ENCODE data around the gene RPS28.

DNA sequence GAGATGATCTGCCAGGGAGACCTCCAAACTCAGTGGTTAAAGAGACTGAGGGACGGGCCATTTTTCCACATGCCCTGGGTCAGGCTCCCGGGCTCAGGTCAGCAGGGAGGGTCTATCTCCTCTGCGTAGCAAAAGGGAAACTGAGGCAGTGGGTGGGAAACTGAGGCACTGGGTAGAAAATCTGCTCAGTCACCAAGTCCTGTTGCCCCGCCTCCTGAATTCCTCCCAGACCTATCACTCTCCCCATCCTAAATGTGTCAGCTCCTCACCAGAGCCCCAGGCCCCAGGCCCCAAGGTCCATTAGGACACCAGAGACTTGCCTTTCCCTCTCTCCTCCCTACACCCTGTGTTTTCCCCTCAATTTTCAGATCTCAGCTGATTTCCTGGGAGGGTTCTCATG lies 15.5 kb upstream of the RPS28 start:
- no peak for TF ChIP-seq ZFX (IDR thresholded peaks at IDR 0.05)
- TF ChIP-seq, protein P1, sequence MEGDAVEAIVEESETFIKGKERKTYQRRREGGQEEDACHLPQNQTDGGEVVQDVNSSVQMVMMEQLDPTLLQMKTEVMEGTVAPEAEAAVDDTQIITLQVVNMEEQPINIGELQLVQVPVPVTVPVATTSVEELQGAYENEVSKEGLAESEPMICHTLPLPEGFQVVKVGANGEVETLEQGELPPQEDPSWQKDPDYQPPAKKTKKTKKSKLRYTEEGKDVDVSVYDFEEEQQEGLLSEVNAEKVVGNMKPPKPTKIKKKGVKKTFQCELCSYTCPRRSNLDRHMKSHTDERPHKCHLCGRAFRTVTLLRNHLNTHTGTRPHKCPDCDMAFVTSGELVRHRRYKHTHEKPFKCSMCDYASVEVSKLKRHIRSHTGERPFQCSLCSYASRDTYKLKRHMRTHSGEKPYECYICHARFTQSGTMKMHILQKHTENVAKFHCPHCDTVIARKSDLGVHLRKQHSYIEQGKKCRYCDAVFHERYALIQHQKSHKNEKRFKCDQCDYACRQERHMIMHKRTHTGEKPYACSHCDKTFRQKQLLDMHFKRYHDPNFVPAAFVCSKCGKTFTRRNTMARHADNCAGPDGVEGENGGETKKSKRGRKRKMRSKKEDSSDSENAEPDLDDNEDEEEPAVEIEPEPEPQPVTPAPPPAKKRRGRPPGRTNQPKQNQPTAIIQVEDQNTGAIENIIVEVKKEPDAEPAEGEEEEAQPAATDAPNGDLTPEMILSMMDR (conservative IDR thresholded peaks at IDR 0.05) = no peak
